AG04450 (cell line): ENCODE measurements around the gene ZSWIM6. TPM values are rescaled to one million over a fixed set of nuclear protein-coding genes. Genes with fewer than 3 reads are reported as not detected.

Experiments used
- CTCF ChIA-PET: fragments of 300-600, 350-600 bp; formaldehyde crosslinking; extraction: SDS; loops from one replicate; lab custom pipeline; 2022; ENCODE audit warnings: antibody characterized with exemption, inconsistent platforms; lab: Charles Lee
- POLR2A ChIA-PET: fragments of 350-600 bp; formaldehyde crosslinking; extraction: SDS; loops from one replicate; lab custom pipeline; 2021; ENCODE audit warnings: antibody characterized with exemption, inconsistent platforms; lab: Yijun Ruan, JAX
- DNase-seq: peaks from one replicate; pipeline ENCODE4 v3.0.0-alpha.2; 2011; ENCODE audit warnings: low read depth, low spot score
- H3K27ac ChIP-seq: one replicate; pipeline ENCODE4 v1.5.1; 2012; ENCODE audit warnings: low read depth, low read length, control low read depth
- H3K27me3 ChIP-seq: one replicate; pipeline ENCODE4 v1.6.0; 2012; ENCODE audit warnings: low read length; ENCODE audit not compliant: control insufficient read depth, insufficient read depth
- H3K4me3 ChIP-seq: 2 replicates; pipeline ENCODE4 v1.5.1; 2011; ENCODE audit warnings: mild to moderate bottlenecking, low read depth, low read length, control low read depth
- H3K9me3 ChIP-seq: 2 replicates; pipeline ENCODE4 v1.5.1; 2012; ENCODE audit warnings: low read length; ENCODE audit not compliant: control insufficient read depth, insufficient read depth
- polyA plus RNA-seq: library from polyadenylated mRNA; depleted of rRNA; stranded (reverse); fragments of >200 nt; gene quantifications from 2 replicates; pipeline ENCODE4 v1.2.3, GENCODE V29; 2011
- TF ChIP-seq, protein P1 (sequence below): IDR thresholded peaks from 2 replicates; pipeline ENCODE4 v1.5.1; 2011; ENCODE audit warnings: low read depth, low read length, control low read depth, inconsistent platforms

Gene ZSWIM6
- polyA plus RNA-seq, 1 experiment, result 18.9 TPM

DNA sequence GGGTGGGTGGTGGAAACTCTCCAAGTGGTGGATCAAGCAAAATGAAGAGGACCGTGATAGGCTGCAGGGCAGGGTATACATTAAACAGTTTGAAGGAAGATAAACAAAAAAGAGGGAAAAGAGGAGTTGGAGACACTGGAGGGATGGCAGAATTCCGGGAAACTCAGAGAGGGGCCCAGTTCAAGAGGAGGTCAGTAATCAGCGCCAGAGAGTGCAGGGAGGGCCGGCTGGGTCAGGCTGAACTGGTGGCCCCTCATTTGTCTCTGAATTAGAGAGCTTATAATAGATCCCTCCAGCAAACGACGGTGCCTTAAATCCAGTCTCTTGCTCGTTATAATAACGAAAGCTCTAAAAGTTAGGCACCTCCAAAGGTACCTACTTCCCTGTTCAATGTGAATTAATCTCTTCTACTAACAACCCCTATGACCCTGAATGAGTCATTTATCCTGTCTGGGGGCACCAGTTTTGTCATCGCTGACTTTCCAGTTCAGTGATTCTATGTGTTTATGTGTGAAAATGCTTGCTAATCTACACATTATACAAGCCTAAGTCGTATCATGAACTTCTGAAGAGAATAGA lies 2.4 kb upstream of the ZSWIM6 start:
- H3K4me3 ChIP-seq, result peak overlapping the region; percentile 84
- CTCF ChIA-PET, result interaction anchor here (0.7 to 3.5 kb wide), 9 partner anchors 16 to 371 kb away, joined by 3 to 35 read pairs (median 4); no protein-coding TSS in a partner anchor
- no peaks in the 10 kb centered on the region; the same call in 1 of the 2 replicates for H3K9me3 ChIP-seq
- H3K27me3 ChIP-seq, result no peaks in the 10 kb centered on the region
- DNase-seq, result no peak
- H3K27ac ChIP-seq, result peak overlapping the region; percentile 68
- TF ChIP-seq, protein P1, sequence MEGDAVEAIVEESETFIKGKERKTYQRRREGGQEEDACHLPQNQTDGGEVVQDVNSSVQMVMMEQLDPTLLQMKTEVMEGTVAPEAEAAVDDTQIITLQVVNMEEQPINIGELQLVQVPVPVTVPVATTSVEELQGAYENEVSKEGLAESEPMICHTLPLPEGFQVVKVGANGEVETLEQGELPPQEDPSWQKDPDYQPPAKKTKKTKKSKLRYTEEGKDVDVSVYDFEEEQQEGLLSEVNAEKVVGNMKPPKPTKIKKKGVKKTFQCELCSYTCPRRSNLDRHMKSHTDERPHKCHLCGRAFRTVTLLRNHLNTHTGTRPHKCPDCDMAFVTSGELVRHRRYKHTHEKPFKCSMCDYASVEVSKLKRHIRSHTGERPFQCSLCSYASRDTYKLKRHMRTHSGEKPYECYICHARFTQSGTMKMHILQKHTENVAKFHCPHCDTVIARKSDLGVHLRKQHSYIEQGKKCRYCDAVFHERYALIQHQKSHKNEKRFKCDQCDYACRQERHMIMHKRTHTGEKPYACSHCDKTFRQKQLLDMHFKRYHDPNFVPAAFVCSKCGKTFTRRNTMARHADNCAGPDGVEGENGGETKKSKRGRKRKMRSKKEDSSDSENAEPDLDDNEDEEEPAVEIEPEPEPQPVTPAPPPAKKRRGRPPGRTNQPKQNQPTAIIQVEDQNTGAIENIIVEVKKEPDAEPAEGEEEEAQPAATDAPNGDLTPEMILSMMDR, result no peak
- POLR2A ChIA-PET, result interaction anchor here (1.5 to 3.4 kb wide), 3 partner anchors 23 to 167 kb away, joined by 4 to 48 read pairs (median 15); partner anchors contain the start of gene SMIM15

DNA sequence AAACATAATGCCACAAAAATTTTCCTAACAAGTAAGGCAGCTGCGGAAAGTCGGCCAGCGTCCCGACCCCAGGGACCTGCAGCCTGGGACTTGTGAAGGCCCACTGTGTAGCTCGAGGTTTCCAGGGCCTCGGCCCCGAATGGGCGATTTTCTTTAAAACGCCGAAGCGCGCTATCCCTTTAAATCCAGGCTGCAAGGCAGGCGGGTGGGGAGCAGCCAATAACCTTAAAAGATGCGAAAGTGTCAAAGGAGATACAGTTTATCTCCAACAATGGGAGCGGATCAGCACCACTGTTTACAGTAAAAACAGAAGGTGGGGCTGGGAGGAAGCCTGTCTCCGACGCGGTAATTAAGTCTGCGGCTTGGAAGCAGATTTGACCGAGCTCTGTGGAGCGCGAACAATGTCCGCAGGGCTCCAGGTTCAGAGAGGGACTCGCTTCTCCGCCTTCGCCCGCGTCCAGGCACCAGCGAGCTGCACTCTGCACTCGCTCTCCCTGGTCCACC lies 1.7 kb upstream of the ZSWIM6 start:
- CTCF ChIA-PET, result interaction anchor here (0.7 to 3.5 kb wide), 13 partner anchors 17 to 372 kb away, joined by 3 to 35 read pairs (median 5); no protein-coding TSS in a partner anchor

DNA sequence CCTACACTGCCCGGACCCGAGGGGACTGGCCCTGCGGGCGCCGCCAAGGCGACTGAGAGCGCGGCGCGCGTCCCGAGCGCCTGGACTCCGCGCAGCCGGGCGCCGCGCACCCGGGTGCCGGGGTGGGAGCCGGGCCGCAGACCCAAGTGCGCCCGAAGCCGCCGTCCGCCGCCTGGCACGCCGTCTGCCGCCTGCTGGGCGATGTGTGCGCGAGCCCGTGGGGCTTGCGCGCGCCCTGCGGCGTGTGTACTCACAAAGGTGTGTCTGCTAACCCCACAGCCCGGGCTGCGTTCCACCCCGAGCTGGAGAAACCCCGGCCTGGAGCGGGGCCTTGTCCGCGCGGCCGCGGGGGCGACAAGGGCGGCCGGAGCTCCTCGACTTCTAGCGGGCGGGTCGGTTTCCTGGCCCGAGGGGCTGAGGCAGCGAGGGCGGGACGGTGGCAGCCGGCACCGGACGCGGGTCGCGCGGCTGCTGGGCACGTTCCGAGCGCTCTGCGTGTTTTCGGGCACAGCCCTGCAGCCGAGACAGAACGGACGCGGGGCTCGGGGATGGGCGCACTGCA lies 1.1 kb upstream of the ZSWIM6 start:
- Histone ChIP-seq H3K27ac (peak overlapping the region; percentile 82), H3K9me3 (no peaks in the 10 kb centered on the region; the same call in 1 of the 2 replicates), H3K27me3 (no peaks in the 10 kb centered on the region), H3K4me3 (peak overlapping the region; percentile 84)
- ChIA-PET POLR2A (interaction anchor here (0.7 to 3.4 kb wide), 23 partner anchors 16 to 319 kb away, joined by 3 to 48 read pairs (median 5); partner anchors contain the start of gene SMIM15), CTCF (interaction anchor here (0.5 to 3.5 kb wide), 20 partner anchors 19 to 372 kb away, joined by 3 to 35 read pairs (median 4); no protein-coding TSS in a partner anchor)
- no peak for DNase-seq
- TF ChIP-seq, protein P1, result peak; percentile 49

More for the DNA sequence above, 1.7 kb upstream of the ZSWIM6 start:
- H3K9me3 ChIP-seq, result no peaks in the 10 kb centered on the region; the same call in 1 of the 2 replicates
- H3K27me3 ChIP-seq, result no peaks in the 10 kb centered on the region
- TF ChIP-seq, protein P1, result no peak
- POLR2A ChIA-PET, result interaction anchor here (0.7 to 3.4 kb wide), 6 partner anchors 22 to 168 kb away, joined by 4 to 48 read pairs (median 10); partner anchors contain the start of gene SMIM15
- peak overlapping the region; percentile 81 for H3K27ac ChIP-seq
- DNase-seq, result no peak
- H3K4me3 ChIP-seq, result peak overlapping the region; percentile 84

DNA sequence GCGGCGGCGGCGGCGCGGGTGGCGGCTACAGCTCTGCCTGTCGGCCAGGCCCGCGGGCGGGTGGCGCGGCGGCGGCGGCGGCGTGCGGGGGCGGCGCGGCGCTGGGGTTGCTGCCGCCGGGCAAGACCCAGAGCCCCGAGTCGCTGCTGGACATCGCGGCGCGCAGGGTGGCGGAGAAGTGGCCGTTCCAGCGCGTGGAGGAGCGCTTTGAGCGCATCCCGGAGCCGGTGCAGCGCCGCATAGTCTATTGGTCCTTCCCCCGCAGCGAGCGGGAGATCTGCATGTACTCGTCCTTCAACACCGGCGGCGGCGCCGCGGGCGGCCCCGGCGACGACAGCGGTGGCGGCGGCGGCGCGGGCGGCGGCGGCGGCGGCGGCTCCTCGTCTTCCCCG lies 296 bp downstream of the ZSWIM6 start:
- no peak for DNase-seq
- peak overlapping the region; percentile 88 for H3K4me3 ChIP-seq
- peaks cover 3% of the 10 kb centered on the region; the same call in 1 of the 2 replicates for H3K9me3 ChIP-seq
- ChIA-PET POLR2A (interaction anchor here (0.5 to 2.9 kb wide), 8 partner anchors 16 to 633 kb away, joined by 3 to 21 read pairs (median 6); partner anchors contain the start of genes DEPDC1B and SMIM15), CTCF (interaction anchor here (0.6 kb wide), 1 partner anchor 1260 kb away, joined by 3 read pairs; no protein-coding TSS in a partner anchor)
- no peaks in the 10 kb centered on the region for H3K27me3 ChIP-seq
- H3K27ac ChIP-seq, result peak overlapping the region; percentile 78
- TF ChIP-seq, protein P1, result no peak
